Endodermal cell (in vitro differentiated cells): ENCODE measurements around the gene CRTC3. TPM values are rescaled to one million over a fixed set of nuclear protein-coding genes. Genes with fewer than 3 reads are reported as not detected.

ENCODE experiments used
- DNase-seq: peaks from one replicate; pipeline ENCODE4 v3.0.0-alpha.2; 2017
- H3K27ac ChIP-seq: 2 replicates; pipeline ENCODE4 v1.5.1; 2013; ENCODE audit warnings: mild to moderate bottlenecking, low read depth, low read length, moderate library complexity
- H3K27me3 ChIP-seq: 2 replicates; pipeline ENCODE4 v1.6.1; 2013; ENCODE audit warnings: mild to moderate bottlenecking, low read length, moderate library complexity; ENCODE audit not compliant: insufficient read depth, control insufficient read depth, poor library complexity, severe bottlenecking
- H3K36me3 ChIP-seq: 2 replicates; pipeline ENCODE4 v1.7.0; 2013; ENCODE audit warnings: mild to moderate bottlenecking, low read length, moderate library complexity; ENCODE audit not compliant: control insufficient read depth, insufficient read depth
- H3K4me1 ChIP-seq: one replicate; pipeline ENCODE4 v1.7.0; 2013; ENCODE audit warnings: low read length; ENCODE audit not compliant: control insufficient read depth, insufficient read depth
- H3K4me3 ChIP-seq: 2 replicates; pipeline ENCODE4 v1.5.1; 2013; ENCODE audit warnings: mild to moderate bottlenecking, low read length, moderate library complexity
- H3K9ac ChIP-seq: 2 replicates; pipeline ENCODE4 v1.6.1; 2013; ENCODE audit warnings: mild to moderate bottlenecking, low read length, moderate library complexity; ENCODE audit not compliant: poor library complexity, severe bottlenecking; ENCODE audit errors: extremely low read depth
- H3K9me3 ChIP-seq: 2 replicates; pipeline ENCODE4 v1.6.1; 2013; ENCODE audit warnings: mild to moderate bottlenecking, low read length, moderate library complexity; ENCODE audit not compliant: control insufficient read depth
- H3K27ac Mint-ChIP-seq: 2 replicates; pipeline ENCODE4 v1.8.0; 2020; ENCODE audit warnings: mixed read lengths
- H3K27me3 Mint-ChIP-seq: 2 replicates; pipeline ENCODE4 v1.8.0; 2021; ENCODE audit warnings: mild to moderate bottlenecking, mixed read lengths; ENCODE audit not compliant: insufficient read depth
- H3K36me3 Mint-ChIP-seq: 2 replicates; pipeline ENCODE4 v1.8.0; 2020; ENCODE audit warnings: low read depth, mixed read lengths
- H3K4me1 Mint-ChIP-seq: 2 replicates; pipeline ENCODE4 v1.8.0; 2020; ENCODE audit warnings: mixed read lengths
- H3K4me3 Mint-ChIP-seq: 2 replicates; pipeline ENCODE4 v1.8.0; 2020; ENCODE audit warnings: mild to moderate bottlenecking, moderate library complexity, mixed read lengths
- H3K9me3 Mint-ChIP-seq: 2 replicates; pipeline ENCODE4 v1.8.0; 2020; ENCODE audit warnings: mild to moderate bottlenecking, mixed read lengths
- WGBS, 2 experiments: methylation state at CpG; one replicate each; pipeline versions ENCODE4 v1.1.5 to v1.1.7; 2013; ENCODE audit warnings: missing lambda C conversion rate in 2 of 2, mixed read lengths in 1 of 2; ENCODE audit not compliant: insufficient coverage in 1 of 2, insufficient read length in 1 of 2; 5-methylcytosine and 5-hydroxymethylcytosine counted together
- total RNA-seq, 2 donors: library from RNA; stranded (reverse); fragmentation: NEBNext Ultra II Directional in 1 of 2; extraction: Animal tissue kit (Norgen Biotek cat#: 25700) in 1 of 2; gene quantifications; 2 replicates in 1 of 2; 3 replicates in 1 of 2; pipeline ENCODE4 v1.2.1, GENCODE V29; 2021
- TF ChIP-seq, protein P1 (sequence below): fragments of 200-600 bp; sonication (generic); conservative IDR thresholded peaks from 2 replicates; pipeline ENCODE4 v1.5.0; 2021; ENCODE audit warnings: antibody characterized with exemption, mild to moderate bottlenecking

CRTC3 gene
- total RNA-seq, 2 donors from 2014 or later, result 17.3 to 21.9 TPM

DNA sequence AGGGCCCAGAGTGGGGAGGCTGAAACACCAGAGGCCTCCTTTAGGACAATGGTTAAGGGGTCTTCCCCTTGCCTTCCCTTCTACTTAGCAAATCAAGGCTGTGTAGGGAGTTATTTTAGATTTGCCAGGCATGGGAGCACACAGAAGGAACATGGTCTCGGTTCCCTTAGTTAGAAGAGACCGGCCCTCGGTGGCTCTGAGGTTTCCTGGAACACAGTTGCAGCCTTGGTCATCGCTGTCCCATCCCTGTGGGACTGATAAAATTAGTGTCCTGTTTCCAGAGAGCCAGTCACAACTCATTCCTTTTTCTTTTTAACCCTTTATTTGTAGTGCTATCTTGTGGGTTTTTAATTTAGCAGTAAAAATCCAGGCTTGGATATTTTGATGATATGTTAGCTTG is 81.4 kb downstream of the CRTC3 start:
- Histone ChIP-seq H3K27me3 (no peaks in the 10 kb centered on the region), H3K9me3 (no peaks in the 10 kb centered on the region), H3K27ac (no peak overlapping the region), H3K36me3 (peaks cover 4% of the 10 kb centered on the region), H3K4me3 (no peak overlapping the region), H3K4me1 (peaks cover 3% of the 10 kb centered on the region), H3K9ac (no peak overlapping the region)
- Mint-ChIP-seq H3K4me1 (peaks cover 39% of the 10 kb centered on the region), H3K27me3 (no peaks in the 10 kb centered on the region), H3K36me3 (peaks cover 20% of the 10 kb centered on the region), H3K4me3 (no peak overlapping the region), H3K9me3 (no peaks in the 10 kb centered on the region), H3K27ac (no peak overlapping the region)
- 97 to 100% methylated on average over 1 to 4 of the region's 4 CpGs for WGBS, 2 experiments
- no peak for DNase-seq
- TF ChIP-seq, protein P1, sequence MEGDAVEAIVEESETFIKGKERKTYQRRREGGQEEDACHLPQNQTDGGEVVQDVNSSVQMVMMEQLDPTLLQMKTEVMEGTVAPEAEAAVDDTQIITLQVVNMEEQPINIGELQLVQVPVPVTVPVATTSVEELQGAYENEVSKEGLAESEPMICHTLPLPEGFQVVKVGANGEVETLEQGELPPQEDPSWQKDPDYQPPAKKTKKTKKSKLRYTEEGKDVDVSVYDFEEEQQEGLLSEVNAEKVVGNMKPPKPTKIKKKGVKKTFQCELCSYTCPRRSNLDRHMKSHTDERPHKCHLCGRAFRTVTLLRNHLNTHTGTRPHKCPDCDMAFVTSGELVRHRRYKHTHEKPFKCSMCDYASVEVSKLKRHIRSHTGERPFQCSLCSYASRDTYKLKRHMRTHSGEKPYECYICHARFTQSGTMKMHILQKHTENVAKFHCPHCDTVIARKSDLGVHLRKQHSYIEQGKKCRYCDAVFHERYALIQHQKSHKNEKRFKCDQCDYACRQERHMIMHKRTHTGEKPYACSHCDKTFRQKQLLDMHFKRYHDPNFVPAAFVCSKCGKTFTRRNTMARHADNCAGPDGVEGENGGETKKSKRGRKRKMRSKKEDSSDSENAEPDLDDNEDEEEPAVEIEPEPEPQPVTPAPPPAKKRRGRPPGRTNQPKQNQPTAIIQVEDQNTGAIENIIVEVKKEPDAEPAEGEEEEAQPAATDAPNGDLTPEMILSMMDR, result no peak

DNA sequence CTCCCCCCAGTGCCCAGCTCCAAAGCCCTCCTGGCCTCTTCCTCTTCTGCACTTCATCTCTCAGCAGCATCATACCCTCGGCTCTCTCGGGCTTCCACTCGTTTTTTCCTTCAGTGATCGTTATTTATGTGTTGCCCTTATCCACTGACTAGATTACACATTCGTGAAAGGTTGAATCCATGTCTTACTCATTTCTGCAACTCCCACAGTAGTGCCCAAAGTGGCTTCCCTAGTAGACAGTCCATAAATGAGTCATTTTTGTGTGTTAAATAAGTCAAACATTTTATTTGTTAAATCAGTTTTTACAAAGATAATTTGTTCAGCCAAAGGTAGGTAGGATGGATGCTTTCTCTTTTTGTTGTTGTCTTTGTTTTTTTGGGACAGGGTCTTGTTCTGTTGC is 87.4 kb downstream of the CRTC3 start:
- Mint-ChIP-seq H3K9me3 (no peaks in the 10 kb centered on the region), H3K27me3 (no peaks in the 10 kb centered on the region), H3K27ac (no peak overlapping the region), H3K4me1 (peaks cover 7% of the 10 kb centered on the region), H3K36me3 (peaks cover 24% of the 10 kb centered on the region), H3K4me3 (no peak overlapping the region)
- Histone ChIP-seq H3K27me3 (no peaks in the 10 kb centered on the region), H3K4me1 (no peaks in the 10 kb centered on the region), H3K27ac (no peak overlapping the region), H3K36me3 (peaks cover 7% of the 10 kb centered on the region), H3K9me3 (no peaks in the 10 kb centered on the region), H3K4me3 (no peak overlapping the region), H3K9ac (no peak overlapping the region)
- TF ChIP-seq, protein P1, result no peak
- 90 to 92% methylated on average over 2 to 5 of the region's 5 CpGs for WGBS, 2 experiments
- DNase-seq, result no peak

DNA sequence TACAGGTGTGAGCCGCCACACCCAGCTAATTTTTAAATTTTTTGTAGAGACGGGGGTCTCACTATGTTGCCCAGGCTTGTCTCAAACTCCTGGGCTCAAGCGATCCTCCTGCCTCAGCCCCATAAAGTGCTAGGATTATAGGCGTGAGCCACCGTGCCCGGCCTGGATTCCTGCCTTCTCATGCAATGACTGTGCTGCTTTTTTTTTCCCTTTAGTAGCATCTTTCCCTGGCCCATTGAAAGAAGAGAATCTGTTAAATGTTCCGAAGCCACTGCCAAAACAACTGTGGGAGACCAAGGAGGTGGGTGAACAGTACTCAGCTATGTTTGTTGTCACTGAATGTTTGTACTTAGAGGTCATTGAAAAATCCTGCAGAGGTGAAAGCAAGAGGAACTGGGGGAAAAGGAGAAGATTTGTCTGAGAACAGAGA is 88.0 kb downstream of the CRTC3 start:
- no peaks in the 10 kb centered on the region for H3K27me3 Mint-ChIP-seq
- 93 to 94% methylated on average over 3 to 7 of the region's 7 CpGs for WGBS, 2 experiments
- H3K9ac ChIP-seq, result no peak overlapping the region

More for the DNA sequence above, 88.0 kb downstream of the CRTC3 start:
- no peak overlapping the region for H3K4me3 Mint-ChIP-seq
- Histone ChIP-seq H3K27ac (no peak overlapping the region), H3K27me3 (no peaks in the 10 kb centered on the region), H3K9me3 (no peaks in the 10 kb centered on the region), H3K4me1 (no peaks in the 10 kb centered on the region), H3K4me3 (no peak overlapping the region), H3K36me3 (peaks cover 7% of the 10 kb centered on the region)
- H3K9me3 Mint-ChIP-seq, result no peaks in the 10 kb centered on the region
- H3K27ac Mint-ChIP-seq, result no peak overlapping the region
- peaks cover 7% of the 10 kb centered on the region for H3K4me1 Mint-ChIP-seq
- TF ChIP-seq, protein P1, result no peak
- DNase-seq, result no peak
- peaks cover 20% of the 10 kb centered on the region for H3K36me3 Mint-ChIP-seq
